A549 (cell line): ENCODE measurements around the gene SEC14L5. TPM values are rescaled to one million over a fixed set of nuclear protein-coding genes. Genes with fewer than 3 reads are reported as not detected.

ENCODE experiments used
- ATAC-seq, 2 experiments: fragments of 200-7000 bp in 1 of 2; fragments of >200 bp in 1 of 2; cut with Nextera tagmentation in 1 of 2; cut with Tn5 transposase in 1 of 2; 3 replicates each; pipeline versions ENCODE4 v1.8.0 to v1.9.1; 2018 to 2020; ENCODE audit warnings: mild to moderate bottlenecking in 1 of 2, moderate library complexity in 1 of 2
- CTCF ChIA-PET: fragments of 300-600 bp; sonication (Branson Sonifier 250); formaldehyde crosslinking; extraction: SDS; loops from one replicate; lab custom pipeline; 2021; ENCODE audit warnings: antibody characterized with exemption, inconsistent platforms; lab: Yijun Ruan, JAX
- POLR2A ChIA-PET: fragments of 350-600 bp; formaldehyde crosslinking; extraction: SDS; loops from one replicate; lab custom pipeline; 2021; ENCODE audit warnings: antibody characterized with exemption, inconsistent platforms; lab: Yijun Ruan, JAX
- DNase-seq, 2 experiments: peaks; one replicate each; pipeline versions ENCODE4 v3.0.0 to v3.0.0-alpha.2; 2011 to 2016; ENCODE audit warnings: low read depth in 1 of 2, low spot score in 1 of 2
- FAIRE-seq: peaks from 2 replicates; lab custom pipeline; 2011; peaks lifted over from hg19 to GRCh38; lab: Jason Lieb, UNC
- H3K27ac ChIP-seq, 2 experiments: fragments of >200 bp; sonication (Bioruptor Twin); formaldehyde crosslinking; 3 replicates each; pipeline ENCODE4 v1.5.1; 2016 to 2017
- H3K4me1 ChIP-seq: fragments of >200 bp; sonication (Bioruptor Twin); formaldehyde crosslinking; 3 replicates; pipeline ENCODE4 v1.6.1; 2016
- H3K4me2 ChIP-seq: fragments of >200 bp; sonication (Bioruptor Twin); formaldehyde crosslinking; 3 replicates; pipeline ENCODE4 v1.6.1; 2016
- H3K4me3 ChIP-seq: fragments of >200 bp; sonication (Bioruptor Twin); formaldehyde crosslinking; 3 replicates; pipeline ENCODE4 v1.5.1; 2016
- H3K9me3 ChIP-seq: fragments of >200 bp; sonication (Bioruptor Twin); formaldehyde crosslinking; 3 replicates; pipeline ENCODE4 v1.6.1; 2016
- BHLHE40 ChIP-seq: IDR thresholded peaks from 2 replicates; pipeline ENCODE4 v1.6.1; 2012; ENCODE audit warnings: low read depth, low read length, inconsistent platforms
- CHD2 ChIP-seq: fragments of 150-350 bp; IDR thresholded peaks from 2 replicates; pipeline ENCODE4 v1.6.1; 2014; ENCODE audit warnings: low read length; ENCODE audit not compliant: partially characterized antibody
- EHF ChIP-seq: fragments of 250-450 bp; sonication (Bioruptor Pico); IDR thresholded peaks from 2 replicates; pipeline ENCODE4 v1.5.0; 2020; ENCODE audit warnings: mild to moderate bottlenecking
- HMGXB4 ChIP-seq: fragments of 250-450 bp; sonication (Bioruptor Pico); IDR thresholded peaks from 2 replicates; pipeline ENCODE4 v1.5.0; 2021; ENCODE audit warnings: mild to moderate bottlenecking, moderate library complexity, borderline replicate concordance
- HOXB13 ChIP-seq: fragments of 250-450 bp; sonication (Bioruptor Pico); IDR thresholded peaks from 2 replicates; pipeline ENCODE4 v1.5.0; 2020; ENCODE audit warnings: low read depth, mild to moderate bottlenecking, moderate library complexity
- MYC ChIP-seq: IDR thresholded peaks from 2 replicates; pipeline ENCODE4 v1.6.1; 2012; ENCODE audit warnings: mild to moderate bottlenecking, inconsistent platforms, low read length, improper control_type of control experiment, borderline replicate concordance
- NR3C1 ChIP-seq: fragments of >200 bp; sonication (Bioruptor Twin); formaldehyde crosslinking; IDR thresholded peaks from 3 replicates; pipeline ENCODE4 v1.6.1; 2017
- RCOR1 ChIP-seq: fragments of 150-350 bp; IDR thresholded peaks from 2 replicates; pipeline ENCODE4 v1.6.1; 2014; ENCODE audit warnings: antibody characterized with exemption, low read length, low read depth
- REST ChIP-seq: fragments of 200-600 bp; sonication (generic); IDR thresholded peaks from 2 replicates; pipeline ENCODE4 v1.6.1; 2016; ENCODE audit warnings: antibody characterized with exemption, mild to moderate bottlenecking, moderate library complexity
- RNF2 ChIP-seq: fragments of 200-600 bp; sonication (generic); IDR thresholded peaks from 2 replicates; pipeline ENCODE4 v1.6.1; 2016; ENCODE audit warnings: low read depth, mild to moderate bottlenecking, antibody characterized with exemption, moderate library complexity, borderline replicate concordance
- TFCP2L1 ChIP-seq: fragments of 250-450 bp; sonication (Bioruptor Pico); IDR thresholded peaks from 2 replicates; pipeline ENCODE4 v1.5.0; 2021; ENCODE audit warnings: mild to moderate bottlenecking
- TP53 ChIP-seq: fragments of 250-450 bp; sonication (Bioruptor Pico); IDR thresholded peaks from 2 replicates; pipeline ENCODE4 v1.5.0; 2021; ENCODE audit warnings: mild to moderate bottlenecking, moderate library complexity
- ZC3H11A ChIP-seq: fragments of 450-650 bp; IDR thresholded peaks from 2 replicates; pipeline ENCODE4 v1.6.1; 2014; ENCODE audit warnings: antibody characterized with exemption, mild to moderate bottlenecking
- ZFP36 ChIP-seq: fragments of 450-650 bp; IDR thresholded peaks from 2 replicates; pipeline ENCODE4 v1.6.1; 2014; ENCODE audit warnings: borderline replicate concordance; ENCODE audit not compliant: partially characterized antibody
- ZSCAN20 ChIP-seq: fragments of 250-450 bp; sonication (Bioruptor Pico); IDR thresholded peaks from 2 replicates; pipeline ENCODE4 v1.8.0; 2022; ENCODE audit warnings: mild to moderate bottlenecking, moderate library complexity
- WGBS: methylation state at CpG from one replicate; pipeline ENCODE4 v1.1.6; 2017; ENCODE audit errors: missing lambda C conversion rate; 5-methylcytosine and 5-hydroxymethylcytosine counted together
- polyA plus RNA-seq, 4 experiments: library from polyadenylated mRNA; depleted of rRNA in 3 of 4; stranded (reverse); fragments of >200 nt; fragmentation: RNase III in 1 of 4; extraction: RNeasy Plus Mini Kit Qiagen cat#74134 plus additional on column Dnase treatment in 1 of 4; gene quantifications; 2 replicates in 3 of 4; 3 replicates in 1 of 4; pipeline ENCODE4 v1.2.3, GENCODE V29; 2011 to 2017
- TF ChIP-seq, protein P1 (sequence below): fragments of 250-450 bp; sonication (Bioruptor Pico); IDR thresholded peaks from 2 replicates; pipeline ENCODE4 v1.5.0; 2020; ENCODE audit warnings: low read depth, mild to moderate bottlenecking, moderate library complexity
- TF ChIP-seq, protein P2 (sequence below): IDR thresholded peaks from 2 replicates; pipeline ENCODE4 v1.6.1; 2012
- TF ChIP-seq, protein P3 (sequence below): fragments of >200 bp; sonication (Bioruptor Twin); formaldehyde crosslinking; IDR thresholded peaks from 3 replicates; pipeline ENCODE4 v1.6.1; 2016

SEC14L5 gene
- polyA plus RNA-seq, 2 of the 4 experiments (the other 2 are of a cell fraction): 0.03 to 0.05 TPM

DNA sequence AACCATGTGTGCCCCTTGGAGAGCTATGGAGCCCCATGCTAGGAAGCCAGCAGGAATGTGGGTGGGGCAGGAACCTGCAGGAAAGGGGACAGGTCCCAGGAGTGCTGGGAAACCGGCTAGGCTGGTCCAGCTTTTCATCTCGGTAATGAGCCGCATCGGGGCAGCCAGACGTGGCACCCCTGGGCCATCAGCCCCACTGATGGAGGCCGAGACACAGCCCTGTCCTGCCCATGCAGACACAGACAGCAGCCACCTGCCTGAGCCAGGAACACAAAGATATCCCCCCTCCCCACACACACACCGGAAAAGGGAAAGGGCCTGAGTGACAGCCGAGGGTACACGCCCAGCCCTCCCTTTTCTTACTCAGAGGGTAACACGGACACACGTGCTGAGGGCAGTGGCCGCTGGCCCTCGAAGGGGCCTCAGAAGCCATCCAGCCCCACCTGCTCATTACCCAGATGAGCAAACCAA, 39.3 kb upstream of the SEC14L5 start:
- DNase-seq (no peak), FAIRE-seq (no peak), ATAC-seq (no peak)
- ChIA-PET CTCF (interaction anchor here (0.7 to 2.7 kb wide), 5 partner anchors 12 to 37 kb away, joined by 3 to 9 read pairs (median 4); no protein-coding TSS in a partner anchor), POLR2A (no interaction called here)
- Histone ChIP-seq H3K27ac (no peak overlapping the region), H3K4me2 (no peak overlapping the region), H3K4me1 (peaks cover 8% of the 10 kb centered on the region; the same call in 2 of the 3 replicates), H3K4me3 (no peak overlapping the region), H3K9me3 (no peaks in the 10 kb centered on the region)
- TF ChIP-seq HOXB13 (CRISPR knock-in tag): no peak
- TF ChIP-seq CHD2: no peak
- TF ChIP-seq EHF (CRISPR knock-in tag): no peak
- TF ChIP-seq, protein P1, sequence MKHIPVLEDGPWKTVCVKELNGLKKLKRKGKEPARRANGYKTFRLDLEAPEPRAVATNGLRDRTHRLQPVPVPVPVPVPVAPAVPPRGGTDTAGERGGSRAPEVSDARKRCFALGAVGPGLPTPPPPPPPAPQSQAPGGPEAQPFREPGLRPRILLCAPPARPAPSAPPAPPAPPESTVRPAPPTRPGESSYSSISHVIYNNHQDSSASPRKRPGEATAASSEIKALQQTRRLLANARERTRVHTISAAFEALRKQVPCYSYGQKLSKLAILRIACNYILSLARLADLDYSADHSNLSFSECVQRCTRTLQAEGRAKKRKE (CRISPR knock-in tag): no peak
- TF ChIP-seq MYC: no peak
- TF ChIP-seq REST: no peak
- no peak for TF ChIP-seq TP53 (CRISPR knock-in tag)
- TF ChIP-seq ZSCAN20 (CRISPR knock-in tag): no peak
- 76% methylated on average over 13 of the region's 13 CpGs for WGBS

DNA sequence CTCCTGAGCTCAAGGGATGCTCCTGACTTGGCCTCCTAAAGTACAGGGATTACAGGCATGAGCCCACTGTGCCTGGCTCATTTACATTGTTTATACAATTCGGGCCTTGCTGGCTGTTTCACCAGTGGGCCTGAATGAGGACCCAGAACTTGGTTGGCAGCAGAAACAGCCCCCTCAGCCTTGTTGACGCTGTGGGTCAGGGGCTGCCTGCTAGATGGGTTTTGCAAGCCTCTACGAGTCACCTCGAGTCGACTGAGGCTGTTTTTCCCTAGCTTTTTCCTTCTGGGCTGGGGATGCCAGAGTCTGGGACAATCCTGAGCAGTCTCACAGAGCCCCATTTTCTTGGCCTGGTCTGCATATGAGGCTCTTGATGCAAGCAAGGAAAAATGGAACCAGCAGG, 37.3 kb upstream of the SEC14L5 start:
- ATAC-seq: no peak
- WGBS: 78% methylated on average over 5 of the region's 5 CpGs
- peaks cover 1% of the 10 kb centered on the region; the same call in 2 of the 3 replicates for H3K9me3 ChIP-seq
- H3K4me3 ChIP-seq: no peak overlapping the region
- ChIA-PET POLR2A (no interaction called here), CTCF (interaction anchor here (1.4 to 2.7 kb wide), 2 partner anchors 11 to 35 kb away, joined by 5 to 9 read pairs; no protein-coding TSS in a partner anchor)
- FAIRE-seq: no peak
- DNase-seq: no peak
- peaks cover 10% of the 10 kb centered on the region; the same call in 2 of the 3 replicates for H3K4me1 ChIP-seq
- H3K4me2 ChIP-seq: no peak overlapping the region
- no peak for TF ChIP-seq TFCP2L1
- TF ChIP-seq BHLHE40: no peak
- TF ChIP-seq ZFP36: no peak
- TF ChIP-seq, protein P2, sequence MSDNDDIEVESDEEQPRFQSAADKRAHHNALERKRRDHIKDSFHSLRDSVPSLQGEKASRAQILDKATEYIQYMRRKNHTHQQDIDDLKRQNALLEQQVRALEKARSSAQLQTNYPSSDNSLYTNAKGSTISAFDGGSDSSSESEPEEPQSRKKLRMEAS: no peak
- no peak for TF ChIP-seq HMGXB4 (CRISPR knock-in tag)
- TF ChIP-seq RCOR1: no peak
- TF ChIP-seq, protein P3, sequence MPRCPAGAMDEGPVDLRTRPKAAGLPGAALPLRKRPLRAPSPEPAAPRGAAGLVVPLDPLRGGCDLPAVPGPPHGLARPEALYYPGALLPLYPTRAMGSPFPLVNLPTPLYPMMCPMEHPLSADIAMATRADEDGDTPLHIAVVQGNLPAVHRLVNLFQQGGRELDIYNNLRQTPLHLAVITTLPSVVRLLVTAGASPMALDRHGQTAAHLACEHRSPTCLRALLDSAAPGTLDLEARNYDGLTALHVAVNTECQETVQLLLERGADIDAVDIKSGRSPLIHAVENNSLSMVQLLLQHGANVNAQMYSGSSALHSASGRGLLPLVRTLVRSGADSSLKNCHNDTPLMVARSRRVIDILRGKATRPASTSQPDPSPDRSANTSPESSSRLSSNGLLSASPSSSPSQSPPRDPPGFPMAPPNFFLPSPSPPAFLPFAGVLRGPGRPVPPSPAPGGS: no peak
- no peak for TF ChIP-seq NR3C1
- TF ChIP-seq ZC3H11A: no peak
- TF ChIP-seq RNF2: no peak
- TF ChIP-seq REST: no peak
- TF ChIP-seq HOXB13 (CRISPR knock-in tag): no peak
- TF ChIP-seq EHF (CRISPR knock-in tag): no peak
- H3K27ac ChIP-seq: no peak overlapping the region
